CD4-positive, alpha-beta T cell treated with Interleukin-12 subunit alpha and Interleukin-12 subunit beta, for 1 hour (primary cell): Measurements from ENCODE around the gene CLDN1.
"Not testable (repeated sequence)": the region's sequence is repeated elsewhere in the genome, so short reads cannot be mapped to it uniquely, and the experiment has no call there.

Source experiments
- DNase-seq: peaks from one replicate; pipeline ENCODE4 v3.0.0-alpha.2; 2020

The CLDN1 gene

GRCh38 chr3:190289989-190290388, 32.3 kb downstream of the CLDN1 start:
- no peak for DNase-seq

GRCh38 chr3:190288836-190289235, 33.4 kb downstream of the CLDN1 start:
- DNase-seq = no peak

DNA sequence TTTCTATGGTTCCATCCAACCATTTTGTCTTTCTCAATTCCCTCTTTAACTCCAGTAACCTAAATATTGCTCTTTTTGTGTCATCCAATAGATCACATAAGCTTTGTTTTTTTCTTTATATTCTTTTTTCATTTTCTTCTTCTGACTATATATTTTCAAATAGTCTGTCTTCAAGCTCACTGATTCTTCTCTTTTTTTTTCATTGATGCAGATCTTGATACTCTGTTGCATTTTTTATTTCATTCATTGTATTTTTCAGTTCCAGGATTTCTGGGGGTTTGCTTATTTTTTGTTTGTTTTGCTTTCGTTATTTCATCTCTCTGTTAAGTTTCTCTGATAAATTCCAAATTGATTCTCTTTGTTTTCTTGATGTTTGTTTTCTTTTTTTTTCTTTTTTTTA, 36.2 kb downstream of the CLDN1 start:
- no peak for DNase-seq

- no peak for DNase-seq
Measured at GRCh38 chr3:190281308-190282051, 40.8 kb downstream of the CLDN1 start.

DNA sequence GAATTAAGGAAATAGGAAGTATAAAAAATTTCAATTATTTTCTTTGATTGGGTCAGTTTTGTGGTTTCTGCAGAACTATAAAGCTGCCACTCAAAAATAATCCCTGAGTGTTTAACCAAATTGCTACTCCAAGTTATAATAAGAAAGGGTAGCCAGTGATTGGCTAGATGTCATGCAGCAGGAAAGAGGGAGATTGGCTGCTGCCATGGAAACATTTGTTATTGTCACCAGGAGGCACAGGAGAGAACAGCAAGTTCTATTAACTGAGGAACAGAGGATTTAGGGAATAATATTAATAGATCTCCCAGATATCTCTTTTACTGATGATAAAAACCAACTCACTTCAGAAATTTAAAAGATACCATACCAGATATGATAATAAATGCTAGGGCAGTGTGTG, 42.6 kb downstream of the CLDN1 start:
- DNase-seq = no peak

- DNase-seq = no peak
Measured at GRCh38 chr3:190272747-190273146, 49.5 kb downstream of the CLDN1 start.

DNA sequence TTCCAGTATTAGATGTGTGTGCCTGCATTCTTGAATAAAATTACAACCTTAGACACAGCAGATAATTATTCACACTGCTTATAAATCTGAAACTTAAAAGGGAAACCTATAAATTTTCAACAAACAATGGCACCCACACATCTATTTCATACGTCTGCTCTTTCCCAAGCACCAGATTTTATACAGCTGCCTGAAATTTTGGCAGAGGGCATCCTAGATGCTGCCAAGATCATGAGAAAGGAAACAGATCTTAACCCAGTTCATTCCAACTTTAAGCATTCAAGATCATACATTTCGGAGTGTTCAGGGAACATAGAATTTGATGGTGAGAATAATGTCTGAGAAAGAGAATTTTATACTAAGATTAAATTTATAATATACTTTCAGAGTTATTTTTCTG, 53.1 kb downstream of the CLDN1 start:
- DNase-seq = no peak

DNA sequence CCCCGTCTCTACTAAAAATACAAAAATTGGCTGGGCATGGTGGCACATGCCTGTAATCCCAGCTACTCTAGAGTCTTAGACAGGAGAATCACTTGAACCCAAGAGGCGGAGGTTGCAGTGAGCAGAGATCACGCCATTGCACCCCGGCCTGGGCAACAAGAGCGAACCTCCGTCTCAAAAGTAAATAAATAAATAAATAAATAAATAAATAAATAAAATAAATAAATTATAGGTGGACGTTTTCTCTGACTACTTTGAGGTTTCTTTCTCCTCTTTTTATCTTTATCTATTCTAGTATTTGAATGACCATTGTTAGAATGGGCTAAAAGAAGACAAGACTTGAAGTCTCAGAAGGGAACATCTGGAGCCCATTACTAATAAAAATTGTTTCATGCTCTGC, 54.8 kb downstream of the CLDN1 start:
- DNase-seq = not testable (repeated sequence)

- DNase-seq = no peak
Measured at GRCh38 chr3:190266913-190267290, 55.3 kb downstream of the CLDN1 start.

DNA sequence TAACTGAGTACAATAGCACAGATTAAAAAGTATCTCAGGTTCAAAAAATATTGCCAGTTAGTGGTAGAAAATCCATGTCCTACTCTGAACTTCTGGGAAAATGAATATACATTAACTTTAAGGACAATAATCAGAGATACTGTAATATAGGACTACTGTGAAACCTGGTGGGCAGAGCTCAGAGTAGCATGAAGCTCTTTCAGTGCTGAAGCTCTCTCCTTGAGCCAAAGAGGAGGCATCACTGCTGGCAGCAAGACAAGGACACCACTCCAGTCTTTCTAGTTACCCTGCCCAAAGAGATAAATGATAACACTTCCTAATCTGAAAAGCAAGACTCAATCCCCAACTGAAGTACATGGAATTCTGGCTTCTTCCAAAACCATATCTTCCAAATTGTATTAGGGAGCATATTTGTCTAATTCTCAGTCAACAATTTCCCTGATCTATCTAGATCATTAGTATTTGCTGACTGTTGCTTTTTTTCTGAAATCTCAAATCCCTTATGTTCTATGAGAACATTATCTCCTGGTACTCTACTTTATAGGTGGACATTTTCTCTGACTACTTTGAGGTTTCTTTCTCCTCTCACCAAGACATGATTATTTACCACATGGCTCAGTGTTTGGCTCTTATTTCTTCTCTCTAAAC, 55.9 kb downstream of the CLDN1 start:
- DNase-seq = no peak

DNA sequence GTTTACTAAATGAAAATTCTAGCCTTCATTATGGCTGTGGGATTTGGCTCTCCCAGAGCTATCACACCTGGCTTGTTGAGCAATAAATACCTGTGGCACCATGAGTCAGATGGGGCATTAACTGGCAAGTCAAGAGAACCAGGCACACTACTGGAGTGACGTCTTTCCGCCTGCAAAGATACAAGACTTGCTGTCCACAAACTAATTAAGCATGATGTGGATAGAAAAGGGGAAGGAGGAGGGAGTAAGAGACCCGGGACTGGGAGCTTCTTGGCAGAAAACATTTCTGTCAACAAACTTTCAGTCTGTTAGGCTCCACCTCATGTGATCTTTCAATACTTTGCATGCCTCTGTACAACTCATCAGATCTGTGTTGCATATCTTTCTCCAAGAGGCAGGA, 56.5 kb downstream of the CLDN1 start:
- DNase-seq = no peak

- no peak for DNase-seq
Measured at GRCh38 chr3:190265126-190265525, 57.1 kb downstream of the CLDN1 start.

DNA sequence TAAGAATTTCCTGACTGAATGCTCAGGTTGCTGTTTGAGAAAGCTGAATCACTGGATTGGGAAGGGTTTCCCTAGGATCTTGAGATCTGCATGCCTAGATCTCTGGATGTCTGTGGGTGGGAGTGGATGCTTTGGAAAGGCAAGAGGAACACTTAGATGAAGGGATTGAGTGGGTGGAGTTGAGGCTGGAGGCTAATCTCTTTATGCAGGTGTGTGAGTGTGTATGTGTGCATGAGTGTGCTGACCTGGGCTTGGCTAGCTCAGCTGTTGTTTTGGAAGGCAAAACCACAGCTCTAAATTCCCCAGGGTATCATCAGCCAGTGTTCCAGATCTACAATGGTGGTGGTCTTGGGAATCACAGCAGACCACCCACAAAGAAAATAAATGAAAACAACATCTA, 60.5 kb downstream of the CLDN1 start:
- DNase-seq = no peak

DNA sequence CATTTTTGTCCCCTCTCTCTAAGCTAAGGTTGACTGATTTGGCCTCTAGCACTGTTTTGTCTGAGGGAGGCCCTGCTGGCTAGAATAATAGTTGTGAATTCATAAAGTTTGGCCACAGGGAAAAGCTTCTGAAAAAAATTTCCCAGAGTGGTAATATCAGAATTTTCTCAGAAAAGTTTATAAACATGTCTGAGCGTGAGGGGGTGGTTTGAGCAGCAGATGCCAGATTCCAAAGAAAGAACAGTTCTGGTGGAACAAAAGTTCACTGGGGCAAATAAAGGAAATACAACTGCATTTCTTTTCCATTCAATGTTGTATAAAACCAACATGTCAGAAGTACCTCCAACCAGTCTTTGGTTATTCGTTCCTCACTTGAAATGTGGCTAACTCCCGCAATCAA, 61.2 kb downstream of the CLDN1 start:
- no peak for DNase-seq

DNA sequence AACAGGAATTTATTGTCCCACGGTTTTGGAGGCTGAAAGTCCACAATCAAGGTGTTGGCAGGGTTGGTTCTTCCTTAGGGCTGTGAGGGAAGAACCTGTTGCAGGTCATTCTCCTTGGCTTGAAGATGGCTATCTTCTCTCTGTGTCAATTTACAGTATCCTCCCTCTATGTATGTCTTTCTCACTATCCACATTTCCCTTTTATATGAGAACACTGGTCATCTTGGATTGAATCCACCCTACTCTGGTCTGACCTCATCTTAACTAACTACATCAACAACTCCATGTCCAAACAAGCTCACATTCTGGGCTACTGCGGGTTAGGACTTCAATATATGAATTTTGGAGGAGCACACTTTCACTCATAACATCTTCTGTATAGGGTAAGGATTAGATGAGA, 61.9 kb downstream of the CLDN1 start:
- no peak for DNase-seq

- no peak for DNase-seq
Measured at GRCh38 chr3:190258634-190259033, 63.6 kb downstream of the CLDN1 start.
